GM10266 (cell line): ENCODE results near the gene TMEM200C.
A peak's percentile ranks its signal among the peaks of the same experiment; 100 is the strongest.

ENCODE experiments used
- DNase-seq: peaks from one replicate; pipeline ENCODE4 v3.0.0; 2012; ENCODE audit errors: extremely low spot score
- CTCF ChIP-seq: IDR thresholded peaks from 2 replicates; pipeline ENCODE4 v1.5.1; 2012; ENCODE audit warnings: mild to moderate bottlenecking, low read depth; ENCODE audit not compliant: control insufficient read depth, insufficient read depth; ENCODE audit errors: missing control alignments

Gene TMEM200C

GRCh38 chr18:5903386-5903785 lies 8.1 kb upstream of the TMEM200C start:
- no peak for TF ChIP-seq CTCF
- DNase-seq = no peak

- no peak for DNase-seq
- no peak for TF ChIP-seq CTCF
Observed at GRCh38 chr18:5900262-5900661, 4.9 kb upstream of the TMEM200C start.

GRCh38 chr18:5899835-5900234 lies 4.5 kb upstream of the TMEM200C start:
- no peak for DNase-seq
- no peak for TF ChIP-seq CTCF

GRCh38 chr18:5895876-5896740 lies 786 bp upstream of the TMEM200C start:
- DNase-seq = peak; percentile 54
- TF ChIP-seq CTCF = no peak

- peak; percentile 65 for DNase-seq
- no peak for TF ChIP-seq CTCF
Observed at GRCh38 chr18:5894611-5895298, 567 bp downstream of the TMEM200C start.

- TF ChIP-seq CTCF = no peak
- DNase-seq = no peak
Observed at GRCh38 chr18:5893956-5894610, 1.2 kb downstream of the TMEM200C start.
